ENCODE measurements around the gene ABR.
"Not testable (repeated sequence)": the region's sequence is repeated elsewhere in the genome, so short reads cannot be mapped to it uniquely, and the experiment has no call there.

Gene ABR

DNA sequence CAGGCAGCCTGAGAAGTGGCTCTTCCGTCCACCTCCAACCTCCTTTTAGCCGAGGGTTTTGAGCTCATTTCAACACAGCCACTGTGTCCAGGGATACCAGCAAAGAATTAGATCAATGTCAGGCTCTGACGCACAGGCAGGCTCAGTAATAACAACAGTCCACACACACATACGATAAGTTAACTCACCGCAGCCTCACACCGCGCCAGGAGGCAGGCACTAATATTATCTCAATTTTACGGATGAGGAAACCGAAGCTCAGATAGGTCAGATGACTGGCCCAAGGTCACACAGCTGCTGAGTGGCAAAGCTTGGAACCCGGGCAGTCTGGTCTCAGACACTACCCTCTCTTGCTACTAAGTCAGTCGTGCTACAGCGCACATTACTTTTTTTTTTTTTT, 22.9 kb downstream of the ABR start:
- no peak for DNase-seq (ENCODE audit: low read depth)
- no peak overlapping the region for H3K4me3 ChIP-seq (ENCODE audit: low read depth, low read length)
- TF ChIP-seq, protein P1, sequence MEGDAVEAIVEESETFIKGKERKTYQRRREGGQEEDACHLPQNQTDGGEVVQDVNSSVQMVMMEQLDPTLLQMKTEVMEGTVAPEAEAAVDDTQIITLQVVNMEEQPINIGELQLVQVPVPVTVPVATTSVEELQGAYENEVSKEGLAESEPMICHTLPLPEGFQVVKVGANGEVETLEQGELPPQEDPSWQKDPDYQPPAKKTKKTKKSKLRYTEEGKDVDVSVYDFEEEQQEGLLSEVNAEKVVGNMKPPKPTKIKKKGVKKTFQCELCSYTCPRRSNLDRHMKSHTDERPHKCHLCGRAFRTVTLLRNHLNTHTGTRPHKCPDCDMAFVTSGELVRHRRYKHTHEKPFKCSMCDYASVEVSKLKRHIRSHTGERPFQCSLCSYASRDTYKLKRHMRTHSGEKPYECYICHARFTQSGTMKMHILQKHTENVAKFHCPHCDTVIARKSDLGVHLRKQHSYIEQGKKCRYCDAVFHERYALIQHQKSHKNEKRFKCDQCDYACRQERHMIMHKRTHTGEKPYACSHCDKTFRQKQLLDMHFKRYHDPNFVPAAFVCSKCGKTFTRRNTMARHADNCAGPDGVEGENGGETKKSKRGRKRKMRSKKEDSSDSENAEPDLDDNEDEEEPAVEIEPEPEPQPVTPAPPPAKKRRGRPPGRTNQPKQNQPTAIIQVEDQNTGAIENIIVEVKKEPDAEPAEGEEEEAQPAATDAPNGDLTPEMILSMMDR (IDR thresholded peaks at IDR 0.05; ENCODE audit: control insufficient read depth, extremely low read depth, insufficient read depth) = no peak

DNA sequence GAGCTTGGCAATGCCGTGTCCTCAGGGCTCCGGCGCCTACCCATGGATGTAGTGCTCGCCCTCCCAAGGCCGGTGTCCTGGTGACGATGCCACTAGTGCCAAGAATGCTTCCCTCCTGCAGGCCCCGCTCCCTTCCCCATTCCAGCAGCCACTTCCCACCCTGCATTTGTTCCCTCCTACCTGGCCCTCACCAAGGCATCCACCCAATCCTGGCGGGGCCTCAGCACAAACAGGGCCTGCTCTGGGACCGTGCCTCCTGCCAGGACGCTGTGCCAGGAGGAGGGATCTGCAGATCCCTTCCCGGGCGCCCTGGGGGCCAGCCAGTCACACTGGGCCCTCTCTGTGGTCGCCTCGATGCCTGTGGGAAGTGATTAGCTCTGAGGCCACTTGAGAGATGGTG, 25.1 kb downstream of the ABR start:
- no peak for DNase-seq (ENCODE audit: low read depth)
- TF ChIP-seq, protein P1 (IDR thresholded peaks at IDR 0.05; ENCODE audit: control insufficient read depth, extremely low read depth, insufficient read depth) = no peak

DNA sequence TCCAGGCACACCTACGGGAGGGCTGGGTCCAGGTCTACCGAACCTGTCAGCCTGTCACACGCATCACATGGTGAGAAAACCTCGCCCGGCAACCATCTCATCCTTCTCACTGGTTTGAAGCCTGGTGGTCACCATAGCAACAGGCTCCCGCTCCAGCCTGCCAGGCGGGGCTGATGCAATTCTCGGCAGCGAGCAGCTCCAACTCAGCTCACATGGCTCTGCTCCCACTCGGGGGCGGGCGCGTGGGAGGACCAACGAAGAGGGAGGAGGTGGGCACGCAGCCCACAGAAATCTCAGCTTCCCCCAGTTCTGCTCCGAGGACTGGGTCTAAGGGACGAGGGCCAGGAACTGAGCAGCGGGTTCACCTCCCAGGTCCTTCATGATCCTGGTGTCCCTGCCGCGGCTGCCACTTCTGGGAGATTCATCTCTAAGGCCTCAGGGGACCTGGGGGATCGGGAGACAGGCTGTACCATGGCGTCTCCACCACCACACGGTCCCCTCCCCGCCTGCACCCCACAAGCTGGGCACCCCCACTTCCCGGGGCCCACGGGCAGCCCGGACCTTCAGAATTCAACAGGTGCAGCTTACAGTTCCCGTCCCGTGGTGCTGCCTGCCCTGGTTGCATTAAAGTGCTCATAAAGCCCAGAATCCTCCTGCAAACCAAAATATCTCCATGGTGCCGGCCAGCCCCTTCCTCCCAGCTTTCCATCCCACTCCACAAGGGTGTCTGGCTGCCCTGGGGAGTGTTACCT, 25.8 kb downstream of the ABR start:
- no peak overlapping the region for H3K4me3 ChIP-seq (ENCODE audit: low read depth, low read length)
- DNase-seq (ENCODE audit: low read depth) = peak; percentile 31
- TF ChIP-seq, protein P1 (IDR thresholded peaks at IDR 0.05; ENCODE audit: control insufficient read depth, extremely low read depth, insufficient read depth) = no peak

More for the DNA sequence above, 25.1 kb downstream of the ABR start:
- H3K4me3 ChIP-seq (ENCODE audit: low read depth, low read length) = no peak overlapping the region

DNA sequence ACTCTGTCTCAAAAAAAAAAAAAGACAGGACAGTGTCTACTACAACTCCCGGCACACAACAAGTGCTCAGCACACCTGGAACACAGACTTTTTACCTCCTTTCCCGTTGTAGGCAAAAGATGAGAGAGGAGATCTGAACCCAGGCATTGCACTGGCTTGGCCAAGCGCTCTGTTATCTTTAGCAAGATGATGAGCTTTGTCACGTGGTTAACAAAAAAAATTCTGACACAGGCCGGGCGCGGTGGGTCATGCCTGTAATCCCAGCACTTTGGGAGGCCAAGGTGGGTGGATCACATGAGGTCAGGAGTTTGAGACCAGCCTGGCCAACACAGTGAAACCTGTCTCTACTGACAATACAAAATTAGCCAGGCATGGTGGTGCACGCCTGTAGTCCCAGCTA, 27.2 kb downstream of the ABR start:
- not testable (repeated sequence) for DNase-seq (ENCODE audit: low read depth); H3K4me3 ChIP-seq (ENCODE audit: low read depth, low read length)

DNA sequence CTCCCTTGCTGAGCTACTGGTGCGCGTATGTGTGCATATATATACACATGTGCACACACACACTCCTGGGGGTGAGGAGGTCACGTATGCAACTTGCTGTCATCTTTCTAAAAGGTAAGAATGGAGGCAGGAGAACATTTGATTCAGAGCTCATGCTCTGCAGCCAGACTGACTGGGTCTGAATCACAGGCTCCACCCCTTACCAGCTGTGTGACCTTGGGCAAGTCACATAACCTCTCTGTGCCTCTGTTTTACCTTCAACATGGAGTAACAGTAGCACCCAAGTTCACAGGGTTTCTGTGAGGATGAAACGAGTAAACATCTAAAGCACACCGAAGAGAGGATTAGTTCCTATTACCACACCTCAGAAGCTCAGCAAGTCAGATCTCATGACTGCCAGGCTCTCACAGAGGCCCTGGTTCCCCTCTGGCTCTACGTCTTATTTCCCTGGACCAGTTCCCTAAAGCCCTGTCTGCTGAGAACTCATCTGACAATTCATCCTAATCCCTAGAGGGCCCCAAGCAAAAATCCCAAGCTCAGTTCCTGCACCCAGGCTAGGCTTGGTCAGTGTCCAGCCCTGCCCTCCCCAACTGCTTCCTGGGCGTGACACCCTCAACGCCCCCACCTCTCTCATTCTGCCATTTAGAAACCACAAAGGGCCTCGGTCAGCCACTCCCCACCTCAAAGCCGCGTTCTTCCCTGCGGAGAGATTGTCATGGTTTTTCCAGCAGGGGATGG, 28.7 kb downstream of the ABR start:
- no peak for DNase-seq (ENCODE audit: low read depth)
- TF ChIP-seq, protein P1 (IDR thresholded peaks at IDR 0.05; ENCODE audit: control insufficient read depth, extremely low read depth, insufficient read depth) = no peak
- no peak overlapping the region for H3K4me3 ChIP-seq (ENCODE audit: low read depth, low read length)

DNA sequence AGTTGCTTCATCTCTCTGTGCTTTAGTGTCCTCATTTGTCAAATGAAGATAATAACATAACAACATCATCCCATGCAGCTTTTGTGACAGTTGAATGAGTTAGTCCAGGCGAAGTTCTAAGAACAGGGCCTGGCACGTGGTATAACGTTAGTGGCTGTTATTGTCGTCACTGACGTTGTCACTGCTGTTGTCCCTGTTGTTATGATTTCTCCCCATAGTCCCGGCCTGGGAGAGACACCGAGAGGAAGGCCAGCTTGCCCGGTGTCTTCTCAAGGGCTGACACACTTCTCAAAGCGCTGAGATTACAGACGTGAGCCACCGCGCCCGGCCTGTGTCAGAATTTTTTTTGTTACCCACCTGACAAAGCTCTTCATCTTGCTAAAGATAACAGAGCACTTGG, 29.9 kb downstream of the ABR start:
- H3K4me3 ChIP-seq (ENCODE audit: low read depth, low read length) = no peak overlapping the region
- TF ChIP-seq, protein P1 (IDR thresholded peaks at IDR 0.05; ENCODE audit: control insufficient read depth, extremely low read depth, insufficient read depth) = no peak
- DNase-seq (ENCODE audit: low read depth) = no peak

DNA sequence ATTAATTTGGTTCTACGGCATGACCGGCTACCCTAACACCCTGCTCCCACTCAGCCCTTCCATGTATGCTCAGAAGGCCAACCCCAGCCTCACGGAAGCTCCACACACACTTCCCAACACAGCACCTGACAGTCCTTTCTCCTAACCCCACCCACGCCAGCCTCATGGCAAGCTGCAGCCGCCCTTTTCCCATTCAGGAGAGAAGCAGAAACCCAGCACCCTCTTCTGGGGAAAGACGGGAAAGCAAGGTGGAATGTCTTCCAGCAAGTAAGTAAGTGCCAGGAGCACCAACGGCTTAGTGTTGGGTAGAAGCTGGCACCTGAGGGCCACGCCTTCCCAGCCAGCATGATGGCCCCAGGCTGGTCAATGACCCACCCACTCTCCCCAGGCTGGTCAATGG, 32.1 kb downstream of the ABR start:
- H3K4me3 ChIP-seq (ENCODE audit: low read depth, low read length) = no peak overlapping the region
- DNase-seq (ENCODE audit: low read depth) = peak; percentile 52
- TF ChIP-seq, protein P1 (IDR thresholded peaks at IDR 0.05; ENCODE audit: control insufficient read depth, extremely low read depth, insufficient read depth) = peak; percentile 63

Data from LNCaP clone FGC (cell line).